Suprapubic skin (tissue), 4 donors: Measurements from ENCODE around the gene ZNF641. TPM values are rescaled to one million over a fixed set of nuclear protein-coding genes. Genes with fewer than 3 reads are reported as not detected.

ENCODE experiments used
- total RNA-seq, 4 donors: library from RNA; depleted of rRNA; stranded (reverse); fragments of >200 nt; gene quantifications; one replicate each; pipeline ENCODE4 v1.1.0, GENCODE V29; 2016

Gene ZNF641
- total RNA-seq, 4 donors from 2014 or later = 10.2 to 15.4 (median 13.2) TPM

Other genes with a start within 250 kb of the ZNF641 start
- 10 to 100 TPM; 13.5 to 25.5 (median 20.0) TPM for gene SENP1, start 244.8 kb downstream of the ZNF641 start, total RNA-seq
- gene PFKM, start 231.6 kb downstream of the ZNF641 start, total RNA-seq = 10 to 100 TPM; 20.4 to 31.2 (median 27.7) TPM
- 10 to 100 TPM; 19.8 to 49.4 (median 23.6) TPM for gene ASB8, start 193.4 kb downstream of the ZNF641 start, total RNA-seq
- gene CCDC184, start 167.3 kb downstream of the ZNF641 start, total RNA-seq = under 1 TPM; 0.19 to 0.83 (median 0.60) TPM
- gene OR10AD1, start 147.6 kb downstream of the ZNF641 start, total RNA-seq = not detected
- gene ANP32D, start 121.6 kb upstream of the ZNF641 start, total RNA-seq = not detected
- gene C12orf54, start 131.6 kb upstream of the ZNF641 start, total RNA-seq = not detected
- gene OR8S1, start 174.7 kb upstream of the ZNF641 start, total RNA-seq = not detected
- gene LALBA, start 219.1 kb upstream of the ZNF641 start, total RNA-seq = not detected